KMS-11 (cell line): ENCODE data around the gene FBXW12.

Experiments
- H2AFZ ChIP-seq: fragments of 200-600 bp; sonication (generic); 2 replicates; pipeline ENCODE4 v1.6.1; 2016; ENCODE audit warnings: antibody characterized with exemption, mixed run types, low read depth
- H3K27ac ChIP-seq: fragments of 200-600 bp; sonication (generic); 2 replicates; pipeline ENCODE4 v1.6.1; 2016; ENCODE audit warnings: mild to moderate bottlenecking, mixed run types
- H3K27me3 ChIP-seq: fragments of 200-600 bp; sonication (generic); 2 replicates; pipeline ENCODE4 v1.6.1; 2017; ENCODE audit warnings: mild to moderate bottlenecking, low read depth, mixed run types, moderate library complexity; ENCODE audit not compliant: insufficient read depth
- H3K36me3 ChIP-seq: fragments of 200-600 bp; sonication (generic); 2 replicates; pipeline ENCODE4 v1.6.1; 2017; ENCODE audit warnings: mild to moderate bottlenecking, mixed run types; ENCODE audit not compliant: insufficient read depth
- H3K4me1 ChIP-seq: fragments of 200-600 bp; sonication (generic); 2 replicates; pipeline ENCODE4 v1.6.1; 2016; ENCODE audit warnings: mild to moderate bottlenecking, low read depth, mixed run types; ENCODE audit not compliant: poor library complexity, severe bottlenecking
- H3K4me2 ChIP-seq: fragments of 200-600 bp; sonication (generic); 2 replicates; pipeline ENCODE4 v1.7.0; 2016; ENCODE audit warnings: mild to moderate bottlenecking, mixed run types
- H3K4me3 ChIP-seq: fragments of 200-600 bp; sonication (generic); IDR thresholded peaks from 2 replicates; pipeline ENCODE4 v1.6.1; 2017; ENCODE audit warnings: low read depth, low read length, mixed read lengths; ENCODE audit not compliant: insufficient read depth
- H3K79me2 ChIP-seq: fragments of 200-600 bp; sonication (generic); 2 replicates; pipeline ENCODE4 v1.6.1; 2016; ENCODE audit warnings: low read depth, mixed run types; ENCODE audit not compliant: insufficient read depth
- H3K9ac ChIP-seq: fragments of 200-600 bp; sonication (generic); 2 replicates; pipeline ENCODE4 v1.6.1; 2016; ENCODE audit warnings: mild to moderate bottlenecking, mixed run types
- H4K20me1 ChIP-seq: fragments of 200-600 bp; sonication (generic); 2 replicates; pipeline ENCODE4 v1.6.1; 2016; ENCODE audit warnings: mild to moderate bottlenecking, mixed run types; ENCODE audit not compliant: insufficient read depth
- CTCF ChIP-seq: fragments of 200-600 bp; sonication (generic); conservative IDR thresholded peaks from 2 replicates; pipeline ENCODE4 v1.6.1; 2017; ENCODE audit warnings: low read depth, mild to moderate bottlenecking, antibody characterized with exemption, low read length, moderate library complexity, mixed read lengths

The FBXW12 gene

DNA sequence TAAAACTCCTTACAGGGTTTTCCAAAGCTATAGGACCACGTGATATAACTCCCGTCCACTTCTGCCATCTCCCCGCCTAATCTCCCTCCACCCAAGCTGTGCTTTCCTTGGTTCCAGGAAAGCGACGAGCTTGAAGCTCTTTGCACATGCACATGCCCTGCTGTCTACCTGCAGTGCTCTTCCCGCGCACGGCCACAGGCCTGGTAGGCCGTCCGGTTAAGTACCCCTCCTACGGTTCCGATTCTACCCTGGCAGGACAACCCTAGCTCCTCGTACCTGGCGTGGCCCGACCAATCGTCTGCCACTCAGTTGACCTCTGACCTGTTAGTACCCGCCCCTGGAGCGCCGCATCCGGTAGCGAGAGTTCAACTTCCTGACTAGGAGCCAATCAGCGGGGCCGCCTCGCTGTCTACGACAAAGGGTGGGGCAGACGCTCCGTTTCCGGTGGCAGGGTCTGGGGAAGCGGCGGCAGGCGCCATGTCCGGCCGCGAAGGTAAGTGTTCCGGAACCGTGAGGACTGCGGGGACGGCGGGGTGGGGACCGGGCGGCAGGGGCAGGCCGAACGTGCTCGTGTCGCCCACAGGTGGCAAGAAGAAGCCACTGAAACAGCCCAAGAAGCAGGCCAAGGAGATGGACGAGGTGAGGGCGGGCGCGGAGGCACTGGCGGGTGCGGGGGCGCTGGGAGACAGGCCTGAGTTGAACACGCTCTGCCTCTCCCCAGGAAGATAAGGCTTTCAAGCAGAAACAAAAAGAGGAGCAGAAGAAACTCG lies 68.0 kb downstream of the FBXW12 start, which contains the start of the genes CCDC51 and TMA7:
TSS of gene CCDC51 (minus strand) at position 300 of the 770 bp plus-strand sequence. CDS start 4,991 bp downstream, outside the sequence.
TSS of gene TMA7 (plus strand) at position 438 of the 770 bp plus-strand sequence. CDS start at position 478, 40 bp downstream.
- Histone ChIP-seq H3K27me3 (no peaks in the 10 kb centered on the region), H2AFZ (peak within 1 kb of the TSS; percentile 64), H3K9ac (peak within 1 kb of the TSS; percentile 39; the same call in 1 of the 2 replicates), H3K4me3 (peak within 1 kb of the TSS; percentile 66), H3K36me3 (no peaks in the 10 kb centered on the region), H3K79me2 (peaks cover 19% of the 10 kb centered on the region), H4K20me1 (no peaks in the 10 kb centered on the region), H3K4me2 (peak within 1 kb of the TSS; percentile 71), H3K4me1 (peaks cover 19% of the 10 kb centered on the region), H3K27ac (peak within 1 kb of the TSS; percentile 40; the same call in 1 of the 2 replicates)
- no peak for TF ChIP-seq CTCF

GRCh38 chr3:48440590-48440958 lies 68.6 kb downstream of the FBXW12 start:
- Histone ChIP-seq H2AFZ (peak overlapping the region; percentile 64; the same call in 1 of the 2 replicates), H3K27ac (peak overlapping the region; percentile 40; the same call in 1 of the 2 replicates), H3K4me3 (peak overlapping the region; percentile 66), H3K9ac (peak overlapping the region; percentile 39; the same call in 1 of the 2 replicates), H4K20me1 (no peaks in the 10 kb centered on the region), H3K36me3 (no peaks in the 10 kb centered on the region), H3K4me1 (peaks cover 16% of the 10 kb centered on the region), H3K4me2 (peak overlapping the region; percentile 71), H3K27me3 (no peaks in the 10 kb centered on the region), H3K79me2 (peaks cover 19% of the 10 kb centered on the region)
- TF ChIP-seq CTCF, result no peak

- no peak overlapping the region for H3K9ac ChIP-seq
- no peak overlapping the region for H3K27ac ChIP-seq
- H3K36me3 ChIP-seq, result no peaks in the 10 kb centered on the region
- TF ChIP-seq CTCF, result no peak
- H3K79me2 ChIP-seq, result peaks cover 19% of the 10 kb centered on the region
- H4K20me1 ChIP-seq, result no peaks in the 10 kb centered on the region
- no peak overlapping the region for H2AFZ ChIP-seq
- no peak overlapping the region for H3K4me3 ChIP-seq
- no peaks in the 10 kb centered on the region for H3K27me3 ChIP-seq
- H3K4me1 ChIP-seq, result peaks cover 9% of the 10 kb centered on the region
- H3K4me2 ChIP-seq, result no peak overlapping the region
Measured at GRCh38 chr3:48441940-48442339, 69.9 kb downstream of the FBXW12 start.
